Neutrophil (primary cell): ENCODE results near the gene DRD2.

ENCODE experiments used
- H3K27ac ChIP-seq: fragments of 200-600 bp; sonication (generic); 2 replicates; pipeline ENCODE4 v1.5.1; 2016; ENCODE audit warnings: mild to moderate bottlenecking, moderate library complexity
- H3K27me3 ChIP-seq: fragments of 200-600 bp; sonication (generic); 2 replicates; pipeline ENCODE4 v1.6.0; 2016; ENCODE audit warnings: mild to moderate bottlenecking
- H3K36me3 ChIP-seq: fragments of 200-600 bp; sonication (generic); 2 replicates; pipeline ENCODE4 v1.5.1; 2017
- H3K4me1 ChIP-seq, 2 experiments: fragments of 200-600 bp in 1 of 2; sonication (generic) in 1 of 2; 1 replicate in 1 of 2; 2 replicates in 1 of 2; pipeline versions ENCODE4 v1.5.1 to v1.6.1; 2013 to 2016; ENCODE audit warnings: low read depth in 1 of 2, low read length in 1 of 2, mild to moderate bottlenecking in 1 of 2, moderate library complexity in 1 of 2; ENCODE audit not compliant: control insufficient read depth in 1 of 2, insufficient read depth in 1 of 2
- H3K4me3 ChIP-seq, 2 experiments: fragments of 200-600 bp in 1 of 2; sonication (generic) in 1 of 2; 1 replicate in 1 of 2; 2 replicates in 1 of 2; pipeline ENCODE4 v1.5.1; 2013 to 2016; ENCODE audit warnings: low read depth in 1 of 2, low read length in 1 of 2, mild to moderate bottlenecking in 1 of 2, moderate library complexity in 1 of 2
- H3K9me3 ChIP-seq: fragments of 200-600 bp; sonication (generic); 2 replicates; pipeline ENCODE4 v1.5.1; 2016
- CTCF ChIP-seq: fragments of 200-600 bp; sonication (generic); IDR thresholded peaks from 2 replicates; pipeline ENCODE4 v1.5.1; 2016; ENCODE audit warnings: antibody characterized with exemption

Gene DRD2

GRCh38 chr11:113384551-113384950, 90.6 kb downstream of the DRD2 start:
- no peaks in the 10 kb centered on the region for H3K4me1 ChIP-seq
- H3K27ac ChIP-seq: no peak overlapping the region
- H3K36me3 ChIP-seq: no peaks in the 10 kb centered on the region
- peaks cover 52% of the 10 kb centered on the region for H3K27me3 ChIP-seq
- TF ChIP-seq CTCF: no peak
- H3K4me3 ChIP-seq: no peak overlapping the region
- H3K9me3 ChIP-seq: no peaks in the 10 kb centered on the region

GRCh38 chr11:113382121-113382520, 93.1 kb downstream of the DRD2 start:
- no peaks in the 10 kb centered on the region for H3K4me1 ChIP-seq
- no peaks in the 10 kb centered on the region for H3K9me3 ChIP-seq
- H3K27ac ChIP-seq: no peak overlapping the region
- H3K36me3 ChIP-seq: no peaks in the 10 kb centered on the region
- no peak for TF ChIP-seq CTCF
- H3K4me3 ChIP-seq: no peak overlapping the region
- peaks cover 34% of the 10 kb centered on the region for H3K27me3 ChIP-seq

GRCh38 chr11:113378692-113379091, 96.5 kb downstream of the DRD2 start:
- TF ChIP-seq CTCF: no peak
- no peak overlapping the region for H3K4me3 ChIP-seq
- H3K27me3 ChIP-seq: peaks cover 13% of the 10 kb centered on the region
- H3K9me3 ChIP-seq: no peaks in the 10 kb centered on the region
- no peaks in the 10 kb centered on the region for H3K36me3 ChIP-seq
- no peak overlapping the region for H3K27ac ChIP-seq
- no peaks in the 10 kb centered on the region for H3K4me1 ChIP-seq

GRCh38 chr11:113377681-113378412, 97.4 kb downstream of the DRD2 start:
- H3K9me3 ChIP-seq: no peaks in the 10 kb centered on the region
- H3K27me3 ChIP-seq: peaks cover 13% of the 10 kb centered on the region
- no peaks in the 10 kb centered on the region for H3K36me3 ChIP-seq
- H3K4me1 ChIP-seq: no peaks in the 10 kb centered on the region
- H3K27ac ChIP-seq: no peak overlapping the region
- no peak overlapping the region for H3K4me3 ChIP-seq
- no peak for TF ChIP-seq CTCF

GRCh38 chr11:113376156-113376555, 99.0 kb downstream of the DRD2 start:
- no peaks in the 10 kb centered on the region for H3K36me3 ChIP-seq
- TF ChIP-seq CTCF: no peak
- no peak overlapping the region for H3K27ac ChIP-seq
- no peaks in the 10 kb centered on the region for H3K4me1 ChIP-seq
- H3K9me3 ChIP-seq: no peaks in the 10 kb centered on the region
- peaks cover 13% of the 10 kb centered on the region for H3K27me3 ChIP-seq
- H3K4me3 ChIP-seq: no peak overlapping the region
